ENCODE data around the gene OR52R1.

OR52R1 gene

DNA sequence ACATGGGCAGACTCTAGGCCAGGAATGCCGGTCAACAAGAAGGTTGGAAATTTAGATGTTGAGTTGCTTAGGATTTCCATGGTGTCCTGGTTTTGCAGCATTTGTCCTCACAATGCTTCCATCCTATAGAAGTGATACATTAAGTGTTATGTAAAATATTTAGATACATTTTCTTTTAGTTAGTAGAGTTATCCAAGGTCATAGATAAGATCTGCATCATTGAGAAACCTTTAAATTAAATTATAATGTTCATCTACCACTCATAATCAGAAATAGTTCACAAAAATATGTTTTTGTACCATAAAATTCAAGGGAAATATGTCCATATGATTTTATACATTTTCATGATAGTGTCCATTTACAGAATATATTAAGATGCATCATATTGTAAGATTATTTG, 34.3 kb downstream of the OR52R1 start, which contains the start of gene OR51F1:
TSS of gene OR51F1 (minus strand) at position 101 of the 400 bp plus-strand sequence. CDS start at position 101, 0 bp downstream.
- Mint-ChIP-seq H3K27ac (no peak within 1 kb of the TSS), H3K9me3 (no peaks in the 10 kb centered on the region), H3K27me3 (peaks cover 4% of the 10 kb centered on the region), H3K36me3 (ENCODE audit: low read depth) (no peaks in the 10 kb centered on the region), H3K4me3 (no peak within 1 kb of the TSS), H3K4me1 (no peaks in the 10 kb centered on the region)
- ATAC-seq (no peak), DNase-seq (no peak)

DNA sequence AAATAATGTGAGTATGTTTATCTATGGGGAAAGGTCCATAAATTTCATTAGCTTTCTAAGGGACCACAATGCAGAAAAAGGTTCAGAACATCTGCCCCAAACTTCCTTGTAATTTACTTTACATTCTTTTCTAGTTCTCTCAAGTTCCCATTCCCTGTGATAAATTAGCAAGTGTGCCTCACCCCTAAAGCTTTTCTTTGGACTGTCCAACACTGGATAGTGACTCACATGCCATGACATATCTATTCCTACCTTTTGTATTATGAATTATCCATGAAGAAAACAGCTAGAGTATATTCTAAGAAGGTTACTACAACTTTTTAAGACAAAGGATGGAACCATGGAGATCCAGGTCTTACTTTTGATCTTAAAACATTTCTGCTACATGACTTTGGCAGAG, 36.1 kb downstream of the OR52R1 start:
- H3K27ac Mint-ChIP-seq: no peak overlapping the region
- H3K36me3 Mint-ChIP-seq (ENCODE audit: low read depth): no peaks in the 10 kb centered on the region
- no peaks in the 10 kb centered on the region for H3K9me3 Mint-ChIP-seq
- ATAC-seq: no peak
- no peaks in the 10 kb centered on the region for H3K4me1 Mint-ChIP-seq
- H3K4me3 Mint-ChIP-seq: no peak overlapping the region
- peaks cover 4% of the 10 kb centered on the region for H3K27me3 Mint-ChIP-seq
- DNase-seq: no peak

DNA sequence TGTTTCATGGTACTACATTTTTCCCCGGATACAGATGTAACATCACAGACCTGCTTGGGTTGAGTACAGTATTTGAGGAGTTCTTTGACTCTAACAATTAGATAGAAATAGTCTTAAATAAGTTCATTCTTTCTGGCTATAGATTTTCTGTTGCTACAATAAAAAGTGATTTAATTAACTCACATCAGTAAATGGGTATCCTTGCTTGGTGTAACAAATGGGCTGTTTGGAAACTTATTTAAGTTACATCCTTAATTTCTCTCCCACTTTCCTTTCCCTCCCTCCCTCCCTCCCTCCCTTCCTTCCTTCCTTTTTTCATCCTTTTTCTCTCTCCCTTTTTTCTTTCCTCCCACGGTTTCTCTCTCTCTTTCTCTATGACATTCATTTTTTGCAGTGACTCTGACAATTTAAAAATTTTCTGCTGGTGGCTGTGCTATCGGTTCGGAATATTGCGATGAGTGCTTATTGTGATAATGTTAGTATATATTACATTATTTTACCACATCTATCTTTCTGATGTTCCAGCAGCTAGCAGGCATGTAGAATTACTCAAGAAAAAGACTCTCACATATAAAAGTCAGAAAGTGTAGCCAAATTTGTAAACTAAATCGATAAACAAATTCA, 37.6 kb downstream of the OR52R1 start:
- H3K27ac Mint-ChIP-seq: no peak overlapping the region

DNA sequence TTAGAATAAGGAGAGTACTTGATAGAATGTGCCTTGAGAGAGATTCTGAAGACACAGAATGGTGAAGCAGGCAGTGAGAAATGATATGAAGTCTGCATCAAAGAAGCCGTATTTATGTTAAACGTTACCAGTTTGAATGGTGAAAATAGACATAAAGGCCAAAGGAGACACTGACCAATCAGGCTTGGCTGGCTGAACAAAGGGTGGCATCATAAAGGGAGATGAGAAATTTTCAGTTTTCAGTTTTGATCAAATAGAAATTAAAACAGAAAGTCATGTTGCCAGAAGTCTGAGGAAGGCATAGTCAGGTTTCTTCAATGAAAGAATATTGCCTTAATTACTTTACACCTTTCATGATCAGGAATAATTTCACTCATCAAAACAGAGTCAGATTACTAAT, 41.1 kb downstream of the OR52R1 start:
- Mint-ChIP-seq H3K4me3 (no peak overlapping the region), H3K9me3 (no peaks in the 10 kb centered on the region), H3K27ac (no peak overlapping the region), H3K36me3 (ENCODE audit: low read depth) (no peaks in the 10 kb centered on the region), H3K27me3 (peaks cover 2% of the 10 kb centered on the region), H3K4me1 (no peaks in the 10 kb centered on the region)
- ATAC-seq (no peak), DNase-seq (no peak)

More for the DNA sequence above, 37.6 kb downstream of the OR52R1 start:
- no peaks in the 10 kb centered on the region for H3K36me3 Mint-ChIP-seq (ENCODE audit: low read depth)
- ATAC-seq (no peak), DNase-seq (no peak)
- H3K4me3 Mint-ChIP-seq: no peak overlapping the region
- H3K27me3 Mint-ChIP-seq: peaks cover 4% of the 10 kb centered on the region
- no peaks in the 10 kb centered on the region for H3K4me1 Mint-ChIP-seq
- no peaks in the 10 kb centered on the region for H3K9me3 Mint-ChIP-seq

All from activated naive CD8-positive, alpha-beta T cell treated with anti-CD3 and anti-CD28 coated beads, Interleukin-2, amount 50 U/mL, for 24 hours (primary cell).